NCI-H1092 (cell line): ENCODE measurements around the gene ANXA9.
A peak's percentile ranks its signal among the peaks of the same experiment; 100 is the strongest.

Experiments
- DNase-seq: peaks from one replicate; lab custom pipeline; 2025; lab: John Stamatoyannopoulos, UW

Gene ANXA9

GRCh38 chr1:151003180-151003579 is 21.1 kb downstream of the ANXA9 start:
- no peak for DNase-seq

- DNase-seq: no peak
Measured at GRCh38 chr1:151005729-151006319, 23.7 kb downstream of the ANXA9 start.

GRCh38 chr1:151006327-151007052 is 24.4 kb downstream of the ANXA9 start, which contains the start of gene MINDY1:
MINDY1 (minus strand) TSS chr1:151006902; CDS start chr1:151002617, 4,285 bp downstream.
- peak; percentile 80 for DNase-seq

- DNase-seq: no peak
Measured at GRCh38 chr1:151007853-151008243, 25.8 kb downstream of the ANXA9 start.

- peak; percentile 97 for DNase-seq
Measured at GRCh38 chr1:151008244-151009205, 26.4 kb downstream of the ANXA9 start, which contains the start of gene PRUNE1. PRUNE1 (plus strand) TSS chr1:151008449; CDS start chr1:151008633, 184 bp downstream.

- no peak for DNase-seq
Measured at GRCh38 chr1:151009206-151009587, 27.1 kb downstream of the ANXA9 start.

GRCh38 chr1:151009674-151010345 is 27.7 kb downstream of the ANXA9 start:
- DNase-seq: no peak

GRCh38 chr1:151010346-151010726 is 28.2 kb downstream of the ANXA9 start:
- no peak for DNase-seq

GRCh38 chr1:151011154-151011850 is 29.2 kb downstream of the ANXA9 start:
- no peak for DNase-seq

GRCh38 chr1:151012684-151013471 is 30.8 kb downstream of the ANXA9 start:
- DNase-seq: no peak

GRCh38 chr1:151013518-151013917 is 31.4 kb downstream of the ANXA9 start:
- DNase-seq: no peak

GRCh38 chr1:151024540-151025146 is 42.6 kb downstream of the ANXA9 start:
- DNase-seq: peak; percentile 52

GRCh38 chr1:151026460-151026859 is 44.4 kb downstream of the ANXA9 start:
- no peak for DNase-seq

- DNase-seq: no peak
Measured at GRCh38 chr1:151032164-151032563, 50.1 kb downstream of the ANXA9 start.

- no peak for DNase-seq
Measured at GRCh38 chr1:151035167-151035566, 53.1 kb downstream of the ANXA9 start.

- DNase-seq: no peak
Measured at GRCh38 chr1:151036356-151036755, 54.3 kb downstream of the ANXA9 start, which contains the start of gene BNIPL. BNIPL (plus strand) TSS chr1:151036586; CDS start chr1:151036726, 140 bp downstream.

- DNase-seq: no peak
Measured at GRCh38 chr1:151037032-151037431, 54.9 kb downstream of the ANXA9 start.

GRCh38 chr1:151039521-151039920 is 57.4 kb downstream of the ANXA9 start:
- DNase-seq: no peak

GRCh38 chr1:151043163-151043562 is 61.1 kb downstream of the ANXA9 start:
- no peak for DNase-seq
